Esophagus squamous epithelium (tissue), 5 donors: ENCODE data around the gene FFAR1. TPM values are rescaled to one million over a fixed set of nuclear protein-coding genes. Genes with fewer than 3 reads are reported as not detected.

Source experiments
- DNase-seq: peaks from one replicate; lab custom pipeline; 2025; lab: John Stamatoyannopoulos, UW
- H3K27ac ChIP-seq, 4 donors: fragments of 200-600 bp; sonication (generic); one replicate each; pipeline ENCODE4 v1.5.1; 2016 to 2019; ENCODE audit warnings: mild to moderate bottlenecking in 1 of 4
- H3K27me3 ChIP-seq, 4 donors: fragments of 200-600 bp; sonication (generic); 1 replicate in 3 of 4; 2 replicates in 1 of 4; pipeline versions ENCODE4 v1.5.1 to v1.6.0; 2017 to 2021; ENCODE audit warnings: antibody characterized with exemption in 1 of 4
- H3K36me3 ChIP-seq, 3 donors: fragments of 200-600 bp; sonication (generic); one replicate each; pipeline ENCODE4 v1.5.1; 2016 to 2019
- H3K4me1 ChIP-seq, 3 donors: fragments of 200-600 bp; sonication (generic); one replicate each; pipeline ENCODE4 v1.5.1; 2017 to 2019
- H3K4me3 ChIP-seq, 4 donors: fragments of 200-600 bp; sonication (generic); 1 replicate in 3 of 4; 2 replicates in 1 of 4; pipeline ENCODE4 v1.5.1; 2016 to 2019; ENCODE audit warnings: mild to moderate bottlenecking in 2 of 4, moderate library complexity in 1 of 4
- H3K9me3 ChIP-seq, 3 donors: fragments of 200-600 bp; sonication (generic); one replicate each; pipeline ENCODE4 v1.5.1; 2016 to 2019
- CTCF ChIP-seq, 6 experiments: fragments of 450-650 bp in 4 of 6; fragments of 200-600 bp in 2 of 6; sonication (generic) in 2 of 6; IDR thresholded peaks; one replicate each; pipeline ENCODE4 v1.5.1; 2016 to 2019; ENCODE audit warnings: antibody characterized with exemption in 6 of 6, mild to moderate bottlenecking in 4 of 6, moderate library complexity in 4 of 6
- POLR2A ChIP-seq, 4 donors: fragments of 450-650 bp; IDR thresholded peaks; one replicate each; pipeline ENCODE4 v1.6.1; 2017; ENCODE audit warnings: antibody characterized with exemption in 4 of 4, mild to moderate bottlenecking in 4 of 4, moderate library complexity in 3 of 4
- WGBS, 2 donors: methylation state at CpG; one replicate each; pipeline ENCODE4 v1.1.5; 2018; 5-methylcytosine and 5-hydroxymethylcytosine counted together
- intact Hi-C: fragments of 100-400 bp; cut with DNase I; formaldehyde crosslinking; loops from one replicate; pipeline ENCODE4 v1.15.0; 2022
- total RNA-seq, 4 donors: library from RNA; depleted of rRNA; stranded (reverse); fragments of >200 nt; gene quantifications; one replicate each; pipeline ENCODE4 v1.1.0, GENCODE V29; 2016
- donor health status: DM: yes; HTN: yes; CAD: no.

FFAR1 gene
- total RNA-seq, 4 donors from 2014 or later, result not detected

GRCh38 chr19:35336166-35336955 is 11.3 kb upstream of the FFAR1 start:
- Histone ChIP-seq H3K4me1 (no peaks in the 10 kb centered on the region), H3K9me3 (no peaks in the 10 kb centered on the region), H3K4me3 (no peak overlapping the region), H3K27ac (no peak overlapping the region), H3K27me3 (peaks cover 0 to 43% (median 0%) of the 10 kb centered on the region in 4 donors), H3K36me3 (no peaks in the 10 kb centered on the region)
- no peak for DNase-seq
- intact Hi-C loops, result no loop called here
- TF ChIP-seq POLR2A (IDR thresholded peaks at IDR 0.05) (no peak), CTCF (IDR thresholded peaks at IDR 0.05) (no peak)
- WGBS, 2 donors, result 74 to 77% methylated on average over 13 to 21 of the region's 21 CpGs

DNA sequence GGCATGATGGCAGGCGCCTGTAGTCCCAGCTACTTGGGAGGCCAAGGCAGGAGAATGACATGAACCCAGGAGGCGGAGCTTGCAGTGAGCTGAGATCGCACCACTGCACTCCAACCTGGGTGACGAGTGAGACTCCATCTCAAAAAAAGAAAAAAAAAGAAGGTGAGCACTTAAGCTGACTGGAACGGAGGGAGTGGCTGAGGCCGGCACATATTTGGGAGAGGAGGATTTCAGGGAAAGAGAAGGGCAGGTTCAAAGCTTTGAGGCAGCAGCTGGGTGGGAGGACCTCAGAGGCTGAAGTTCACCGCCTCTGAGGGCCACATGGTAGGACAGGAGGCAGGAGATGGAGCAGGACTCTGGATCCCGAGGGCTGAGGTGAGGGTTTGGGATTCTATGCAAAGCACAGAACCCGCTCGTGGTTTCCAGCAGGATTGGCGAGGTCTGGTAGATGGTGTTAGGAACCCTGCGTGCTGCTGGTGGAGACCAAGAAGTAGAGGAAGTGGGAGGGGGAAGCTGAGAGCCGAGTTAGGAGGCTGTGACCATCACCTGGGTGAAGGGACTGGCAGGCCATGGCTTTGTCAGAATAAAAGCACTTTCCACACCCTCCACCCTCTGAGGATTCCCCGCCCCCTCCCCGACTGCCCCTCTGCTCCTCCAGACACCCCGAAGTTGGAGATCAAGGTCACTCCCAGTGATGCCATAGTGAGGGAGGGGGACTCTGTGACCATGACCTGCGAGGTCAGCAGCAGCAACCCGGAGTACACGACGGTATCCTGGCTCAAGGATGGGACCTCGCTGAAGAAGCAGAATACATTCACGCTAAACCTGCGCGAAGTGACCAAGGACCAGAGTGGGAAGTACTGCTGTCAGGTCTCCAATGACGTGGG is 10.4 kb upstream of the FFAR1 start:
- Histone ChIP-seq H3K9me3 (no peaks in the 10 kb centered on the region), H3K27ac (no peak overlapping the region), H3K36me3 (no peaks in the 10 kb centered on the region), H3K4me3 (no peak overlapping the region), H3K4me1 (no peaks in the 10 kb centered on the region), H3K27me3 (peaks cover 0 to 34% (median 0%) of the 10 kb centered on the region in 4 donors)
- no peak for DNase-seq
- TF ChIP-seq POLR2A (IDR thresholded peaks at IDR 0.05), result no peak
- TF ChIP-seq CTCF (IDR thresholded peaks at IDR 0.05), result no peak
- intact Hi-C loops, result no loop called here
- WGBS, 2 donors, result 71 to 72% methylated on average over 15 to 25 of the region's 25 CpGs

GRCh38 chr19:35337984-35338296 is 9.8 kb upstream of the FFAR1 start:
- Histone ChIP-seq H3K4me1 (no peaks in the 10 kb centered on the region), H3K27ac (no peak overlapping the region), H3K4me3 (no peak overlapping the region), H3K27me3 (peaks cover 0 to 28% (median 0%) of the 10 kb centered on the region in 4 donors), H3K9me3 (no peaks in the 10 kb centered on the region), H3K36me3 (no peaks in the 10 kb centered on the region)
- intact Hi-C loops, result no loop called here
- WGBS, 2 donors, result 76 to 79% methylated on average over 7 to 13 of the region's 13 CpGs
- no peak for TF ChIP-seq POLR2A (IDR thresholded peaks at IDR 0.05)
- DNase-seq, result no peak

- DNase-seq, result no peak
- Histone ChIP-seq H3K27me3 (peaks cover 0 to 12% (median 0%) of the 10 kb centered on the region in 4 donors), H3K36me3 (no peaks in the 10 kb centered on the region), H3K27ac (no peak overlapping the region), H3K9me3 (no peaks in the 10 kb centered on the region), H3K4me1 (no peaks in the 10 kb centered on the region), H3K4me3 (no peak overlapping the region)
- TF ChIP-seq POLR2A (IDR thresholded peaks at IDR 0.05) (no peak), CTCF (IDR thresholded peaks at IDR 0.05) (no peak)
- 81% methylated on average over 5 of the region's 11 CpGs; no CpG with 5 or more reads in 1 of the 2 donors for WGBS, 2 donors
- intact Hi-C loops, result no loop called here
Observed at GRCh38 chr19:35340431-35340830, 7.3 kb upstream of the FFAR1 start.

GRCh38 chr19:35341006-35341405 is 6.7 kb upstream of the FFAR1 start:
- H3K9me3 ChIP-seq, result no peaks in the 10 kb centered on the region
- no peak for DNase-seq
- 71 to 100% methylated on average over 1 to 15 of the region's 16 CpGs for WGBS, 2 donors
- H3K4me3 ChIP-seq, result no peak overlapping the region
- H3K36me3 ChIP-seq, result no peaks in the 10 kb centered on the region
- peaks cover 0 to 12% (median 0%) of the 10 kb centered on the region in 4 donors for H3K27me3 ChIP-seq
- H3K27ac ChIP-seq, result no peak overlapping the region
- intact Hi-C loops, result no loop called here
- TF ChIP-seq POLR2A (IDR thresholded peaks at IDR 0.05) (no peak), CTCF (IDR thresholded peaks at IDR 0.05) (no peak)
- no peaks in the 10 kb centered on the region for H3K4me1 ChIP-seq
